H9 (cell line): ENCODE results near the gene FTO. TPM values are rescaled to one million over a fixed set of nuclear protein-coding genes. Genes with fewer than 3 reads are reported as not detected.

Source experiments
- DNase-seq: peaks from one replicate; pipeline ENCODE4 v3.0.0-alpha.2; 2017
- H2AFZ ChIP-seq: one replicate; pipeline ENCODE4 v1.6.1; 2013; ENCODE audit warnings: mild to moderate bottlenecking, low read length, control low read depth, moderate library complexity
- H2AK5ac ChIP-seq: 2 replicates; pipeline ENCODE4 v1.6.1; 2013; ENCODE audit warnings: low read length, control low read depth, mixed read lengths; ENCODE audit not compliant: insufficient read length
- H2BK120ac ChIP-seq: one replicate; pipeline ENCODE4 v1.6.1; 2013; ENCODE audit warnings: low read depth, mild to moderate bottlenecking, low read length, control low read depth, inconsistent platforms; ENCODE audit not compliant: poor library complexity, severe bottlenecking
- H2BK12ac ChIP-seq: 2 replicates; pipeline ENCODE4 v1.6.1; 2013; ENCODE audit warnings: low read length, control low read depth, mixed read lengths, low read depth; ENCODE audit not compliant: insufficient read length
- H2BK15ac ChIP-seq: 2 replicates; pipeline ENCODE4 v1.6.1; 2013; ENCODE audit warnings: low read depth, low read length, control low read depth
- H2BK20ac ChIP-seq: one replicate; pipeline ENCODE4 v1.6.1; 2013; ENCODE audit warnings: low read depth, mild to moderate bottlenecking, low read length, control low read depth, inconsistent platforms; ENCODE audit not compliant: poor library complexity, severe bottlenecking
- H2BK5ac ChIP-seq: 2 replicates; pipeline ENCODE4 v1.6.1; 2013; ENCODE audit warnings: low read length, control low read depth, mixed read lengths; ENCODE audit not compliant: insufficient read length
- H3K14ac ChIP-seq: 2 replicates; pipeline ENCODE4 v1.6.1; 2013; ENCODE audit warnings: low read length, control low read depth; ENCODE audit not compliant: insufficient read depth
- H3K18ac ChIP-seq: 2 replicates; pipeline ENCODE4 v1.6.1; 2013; ENCODE audit warnings: low read depth, mild to moderate bottlenecking, mixed read lengths, low read length, control low read depth; ENCODE audit not compliant: insufficient read length
- H3K23ac ChIP-seq: 2 replicates; pipeline ENCODE4 v1.6.1; 2013; ENCODE audit warnings: low read length, control low read depth, mixed read lengths, low read depth; ENCODE audit not compliant: insufficient read length
- H3K23me2 ChIP-seq: 2 replicates; pipeline ENCODE4 v1.6.1; 2013; ENCODE audit warnings: low read depth, mild to moderate bottlenecking, mixed read lengths, low read length, control low read depth; ENCODE audit not compliant: insufficient read length, poor library complexity, severe bottlenecking
- H3K27ac ChIP-seq: 2 replicates; pipeline ENCODE4 v1.5.1; 2013; ENCODE audit warnings: low read length, control low read depth, mixed read lengths, low read depth; ENCODE audit not compliant: insufficient read length
- H3K27me3 ChIP-seq: 2 replicates; pipeline ENCODE4 v1.6.1; 2013; ENCODE audit warnings: low read length, control low read depth, inconsistent platforms; ENCODE audit not compliant: insufficient read depth
- H3K4ac ChIP-seq: 2 replicates; pipeline ENCODE4 v1.6.1; 2013; ENCODE audit warnings: low read depth, mild to moderate bottlenecking, control low read depth, inconsistent platforms, low read length, moderate library complexity
- H3K4me1 ChIP-seq: 2 replicates; pipeline ENCODE4 v1.6.1; 2013; ENCODE audit warnings: low read length, control low read depth, inconsistent platforms; ENCODE audit not compliant: insufficient read depth
- H3K4me2 ChIP-seq: 2 replicates; pipeline ENCODE4 v1.6.1; 2013; ENCODE audit warnings: low read length, control low read depth, mixed read lengths; ENCODE audit not compliant: insufficient read length, insufficient read depth
- H3K56ac ChIP-seq: 2 replicates; pipeline ENCODE4 v1.6.1; 2013; ENCODE audit warnings: low read depth, mild to moderate bottlenecking, mixed read lengths, low read length, control low read depth; ENCODE audit not compliant: insufficient read length
- H3K79me1 ChIP-seq: 2 replicates; pipeline ENCODE4 v1.6.1; 2013; ENCODE audit warnings: low read depth, mild to moderate bottlenecking, moderate library complexity, low read length, control low read depth, inconsistent platforms; ENCODE audit not compliant: insufficient read depth, poor library complexity, severe bottlenecking
- H3K79me2 ChIP-seq: 2 replicates; pipeline ENCODE4 v1.6.1; 2013; ENCODE audit warnings: low read length, control low read depth, inconsistent platforms; ENCODE audit not compliant: insufficient read depth
- H3K9ac ChIP-seq: 2 replicates; pipeline ENCODE4 v1.6.1; 2013; ENCODE audit warnings: low read length, control low read depth, mixed read lengths; ENCODE audit not compliant: insufficient read length; ENCODE audit errors: extremely low read depth
- H3K9me3 ChIP-seq: one replicate; pipeline ENCODE4 v1.6.1; 2013; ENCODE audit warnings: low read depth, low read length, inconsistent platforms; ENCODE audit not compliant: control insufficient read depth
- H3T11ph ChIP-seq: one replicate; pipeline ENCODE4 v1.6.1; 2013; ENCODE audit warnings: mild to moderate bottlenecking, low read length, control low read depth, inconsistent platforms
- H4K20me1 ChIP-seq: one replicate; pipeline ENCODE4 v1.6.1; 2013; ENCODE audit not compliant: control insufficient read depth, insufficient read length, insufficient read depth
- H4K5ac ChIP-seq: 2 replicates; pipeline ENCODE4 v1.6.1; 2013; ENCODE audit warnings: low read depth, mild to moderate bottlenecking, mixed read lengths, low read length, control low read depth; ENCODE audit not compliant: insufficient read length
- H4K8ac ChIP-seq: replicated peaks from 2 replicates; pipeline ENCODE4 v1.6.1; 2013; ENCODE audit warnings: low read length, control low read depth, mixed read lengths, low read depth; ENCODE audit not compliant: insufficient read length
- H4K91ac ChIP-seq: 2 replicates; pipeline ENCODE4 v1.6.1; 2013; ENCODE audit warnings: low read depth, mild to moderate bottlenecking, moderate library complexity, mixed read lengths, low read length, control low read depth; ENCODE audit not compliant: insufficient read length
- H3K27ac Mint-ChIP-seq, 3 experiments: 2 replicates in 2 of 3; 3 replicates in 1 of 3; pipeline ENCODE4 v1.8.0; 2020 to 2021; ENCODE audit warnings: mixed read lengths in 3 of 3, mild to moderate bottlenecking in 1 of 3, moderate library complexity in 1 of 3
- H3K27me3 Mint-ChIP-seq: 2 replicates; pipeline ENCODE4 v1.8.0; 2021; ENCODE audit warnings: low read depth, mild to moderate bottlenecking, moderate library complexity, mixed read lengths
- H3K36me3 Mint-ChIP-seq, 3 experiments: 2 replicates in 2 of 3; 3 replicates in 1 of 3; pipeline ENCODE4 v1.8.0; 2020 to 2021; ENCODE audit warnings: low read depth in 3 of 3, mixed read lengths in 3 of 3; ENCODE audit not compliant: insufficient read depth in 1 of 3
- H3K4me1 Mint-ChIP-seq, 2 experiments: 2 replicates each; pipeline ENCODE4 v1.8.0; 2020; ENCODE audit warnings: mixed read lengths in 2 of 2
- H3K4me3 Mint-ChIP-seq, 2 experiments: 2 replicates in 1 of 2; 3 replicates in 1 of 2; pipeline ENCODE4 v1.8.0; 2020 to 2021; ENCODE audit warnings: mild to moderate bottlenecking in 2 of 2, mixed read lengths in 2 of 2, moderate library complexity in 1 of 2
- H3K9me3 Mint-ChIP-seq, 2 experiments: 2 replicates in 1 of 2; 3 replicates in 1 of 2; pipeline ENCODE4 v1.8.0; 2020; ENCODE audit warnings: mild to moderate bottlenecking in 2 of 2, mixed read lengths in 2 of 2, moderate library complexity in 1 of 2
- CTCF ChIP-seq: fragments of 200-600 bp; sonication (generic); conservative IDR thresholded peaks from 3 replicates; pipeline ENCODE4 v1.8.0; 2021; ENCODE audit warnings: antibody characterized with exemption, mild to moderate bottlenecking
- WGBS: extraction: QIAGEN DNeasy Blood & Tissue Kit; methylation state at CpG from one replicate; pipeline ENCODE4 v1.1.7; 2013; ENCODE audit warnings: missing lambda C conversion rate, low lambda C conversion rate, mixed read lengths; ENCODE audit not compliant: insufficient read length; ENCODE audit errors: extremely low coverage; 5-methylcytosine and 5-hydroxymethylcytosine counted together
- total RNA-seq: library from RNA; stranded (reverse); gene quantifications from 2 replicates; pipeline ENCODE4 v1.2.1, GENCODE V29; 2021

FTO gene
- total RNA-seq, 1 experiment from 2014 or later, result 67.9 TPM

DNA sequence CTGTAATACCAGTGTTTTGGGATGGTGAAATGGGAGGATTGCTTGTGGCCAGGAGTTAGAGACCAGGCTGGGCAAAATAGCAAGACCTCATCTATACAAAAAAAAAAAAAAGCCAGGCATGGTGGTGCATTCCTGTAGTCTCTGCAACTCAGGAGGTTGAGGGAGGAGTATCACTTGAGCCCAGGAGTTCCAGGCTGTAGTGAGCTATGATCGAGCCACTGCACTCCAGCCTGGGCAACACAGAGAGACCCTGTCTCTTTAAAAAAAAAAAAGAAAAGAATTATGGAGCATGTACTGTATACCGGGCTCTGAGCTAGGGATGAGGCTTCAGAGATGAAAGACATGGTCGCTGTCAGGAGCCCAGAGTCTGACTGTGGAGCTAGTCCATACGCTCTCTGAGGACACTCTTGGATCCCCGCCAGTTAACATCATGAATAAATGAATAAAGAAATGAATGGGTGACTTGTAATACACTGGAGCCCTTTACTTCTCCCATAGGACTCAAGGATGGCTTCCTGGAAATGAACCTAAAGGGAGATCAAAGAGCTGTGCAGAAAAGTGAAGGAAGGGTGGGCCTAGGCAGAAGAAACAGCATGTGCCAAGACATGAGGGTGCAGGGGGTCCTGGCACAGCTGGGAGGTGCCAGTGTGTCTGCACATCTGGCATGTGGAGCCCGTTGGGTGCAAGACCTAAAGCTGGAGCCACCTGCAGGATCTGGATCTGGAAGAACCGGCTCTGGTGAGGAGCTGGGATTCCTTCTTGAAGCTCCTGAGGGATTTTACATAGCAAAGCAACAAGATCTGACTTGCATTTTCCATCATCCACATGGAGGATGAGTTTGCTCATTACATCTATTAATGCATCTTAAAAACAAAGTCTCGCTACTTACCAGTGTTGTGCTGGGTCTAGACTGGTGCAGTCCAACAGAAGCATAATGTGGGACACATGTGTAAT, 462.2 kb downstream of the FTO start:
- Histone ChIP-seq H2BK20ac (no peak overlapping the region), H4K8ac (no peak overlapping the region), H3K27ac (no peak overlapping the region), H2BK120ac (no peak overlapping the region), H3K79me1 (no peaks in the 10 kb centered on the region), H3K4me1 (no peaks in the 10 kb centered on the region), H2AFZ (no peak overlapping the region), H2AK5ac (no peak overlapping the region), H2BK12ac (no peak overlapping the region), H3K18ac (no peak overlapping the region), H3K4me2 (no peak overlapping the region), H3K9ac (no peak overlapping the region), H2BK15ac (no peak overlapping the region), H3K4ac (no peak overlapping the region), H3K9me3 (no peaks in the 10 kb centered on the region), H3K79me2 (no peaks in the 10 kb centered on the region), H2BK5ac (no peak overlapping the region), H3K56ac (no peak overlapping the region), H3T11ph (no peak overlapping the region), H3K27me3 (no peaks in the 10 kb centered on the region), H3K23me2 (no peaks in the 10 kb centered on the region), H3K23ac (no peak overlapping the region), H4K20me1 (no peaks in the 10 kb centered on the region), H4K91ac (no peak overlapping the region), H4K5ac (no peak overlapping the region), H3K14ac (no peak overlapping the region)
- peaks cover 4% of the 10 kb centered on the region for H3K27me3 Mint-ChIP-seq
- no peaks in the 10 kb centered on the region for H3K9me3 Mint-ChIP-seq
- H3K4me3 Mint-ChIP-seq, result no peak overlapping the region
- TF ChIP-seq CTCF, result no peak
- peaks cover 0 to 3% of the 10 kb centered on the region in 2 experiments; a peak in 2 of 4 replicates for H3K4me1 Mint-ChIP-seq
- DNase-seq, result no peak
- no peaks in the 10 kb centered on the region for H3K36me3 Mint-ChIP-seq
- WGBS, result no CpG with 5 or more reads among the region's 8 CpGs
- H3K27ac Mint-ChIP-seq, result no peak overlapping the region
